ENCODE measurements around the gene HOXA2. TPM values are rescaled to one million over a fixed set of nuclear protein-coding genes. Genes with fewer than 3 reads are reported as not detected.

HOXA2 gene
- total RNA-seq, 1 donor from 2014 or later, result 0.14 TPM

GRCh38 chr7:27128776-27129728 is 26.6 kb upstream of the HOXA2 start:
- ATAC-seq, result no peak
- intact Hi-C loops (cut with DNase I), result no loop called here
- no peak for DNase-seq (ENCODE audit: missing footprints)

DNA sequence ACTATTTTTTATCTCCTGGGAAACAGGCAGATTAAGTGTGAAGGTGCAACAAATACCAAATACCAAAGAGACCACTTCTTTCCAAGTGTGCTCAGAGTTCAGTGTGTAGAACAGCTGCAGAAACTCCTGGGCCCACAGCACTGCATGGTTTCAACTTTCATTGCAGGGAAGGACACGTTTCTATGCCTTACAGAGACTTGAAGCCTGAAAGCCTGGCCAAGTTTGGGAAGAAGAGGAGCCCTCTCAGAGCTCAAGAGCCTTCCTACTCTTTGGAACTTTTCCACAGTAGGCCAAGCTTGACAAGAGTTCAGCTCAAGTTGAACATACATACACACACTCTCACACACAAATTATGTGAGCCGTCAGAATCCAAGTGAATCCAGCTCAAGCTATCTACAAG is 25.6 kb upstream of the HOXA2 start:
- DNase-seq (ENCODE audit: missing footprints) (no peak), ATAC-seq (no peak)
- intact Hi-C loops (cut with DNase I), result no loop called here

GRCh38 chr7:27126596-27127327 is 24.3 kb upstream of the HOXA2 start:
- no peak for ATAC-seq
- intact Hi-C loops (cut with DNase I), result no loop called here

DNA sequence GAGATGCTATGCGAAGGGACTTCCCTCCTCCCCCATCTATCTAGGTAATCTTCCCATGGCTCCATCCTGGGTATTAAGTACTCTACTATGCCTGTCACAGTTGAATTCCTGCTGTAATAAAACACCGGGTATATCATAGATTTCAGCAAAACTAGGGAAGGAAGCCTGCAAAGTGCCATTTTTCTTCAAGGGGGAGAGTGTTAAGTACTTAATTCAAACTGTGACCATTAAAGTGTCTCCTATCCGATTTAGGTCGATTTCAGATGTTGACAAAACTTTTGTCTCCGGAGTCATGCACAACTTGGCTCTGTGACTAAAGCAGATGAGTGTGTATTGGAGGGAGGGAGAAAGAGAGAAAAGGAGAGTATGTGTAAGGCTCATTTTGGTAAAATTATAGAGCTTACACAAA is 23.5 kb upstream of the HOXA2 start:
- ATAC-seq (no peak), DNase-seq (ENCODE audit: missing footprints) (no peak)
- intact Hi-C loops (cut with DNase I), result no loop called here

More at GRCh38 chr7:27126596-27127327, 24.3 kb upstream of the HOXA2 start:
- DNase-seq (ENCODE audit: missing footprints), result no peak

DNA sequence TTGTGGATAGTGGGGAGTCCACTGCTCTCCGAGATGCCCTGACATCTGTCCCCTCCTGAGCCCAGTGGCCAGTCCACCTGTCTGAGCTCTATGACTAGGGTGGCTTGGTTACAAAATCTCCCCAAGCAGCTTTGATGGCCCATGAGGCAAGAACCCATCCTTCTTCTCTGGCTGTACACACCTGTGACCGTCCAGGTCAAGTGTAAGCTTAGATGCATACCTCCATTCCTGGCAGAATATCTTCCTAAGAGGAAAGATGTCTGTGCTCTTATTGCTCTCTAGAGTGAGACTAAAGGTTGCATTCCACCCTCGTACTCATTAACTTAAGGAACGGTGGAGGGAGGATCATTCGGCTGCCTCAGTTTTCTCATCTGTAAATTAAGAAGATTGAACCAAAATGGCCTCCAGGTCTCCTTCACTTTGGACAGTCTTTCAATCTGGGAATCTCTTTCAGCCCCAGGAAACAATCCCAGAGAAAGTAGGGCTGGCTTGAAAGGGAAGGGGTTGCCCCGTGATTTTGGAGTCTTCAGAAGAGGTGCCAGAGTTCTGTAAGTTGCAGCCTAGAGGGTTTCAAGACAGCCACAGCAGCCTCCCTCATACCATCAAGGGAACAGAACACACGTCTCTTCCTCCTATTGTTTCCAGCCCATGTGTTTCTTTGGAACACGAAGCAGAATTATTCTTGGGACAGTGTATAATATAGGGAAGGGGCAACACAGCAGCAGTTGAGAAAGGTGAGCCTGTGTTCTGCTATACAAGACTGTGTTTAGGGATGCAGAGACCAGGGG is 22.6 kb upstream of the HOXA2 start:
- intact Hi-C loops (cut with DNase I), result no loop called here
- DNase-seq (ENCODE audit: missing footprints), result no peak
- no peak for ATAC-seq

GRCh38 chr7:27124096-27124901 is 21.8 kb upstream of the HOXA2 start:
- DNase-seq (ENCODE audit: missing footprints) (no peak), ATAC-seq (no peak)
- intact Hi-C loops (cut with DNase I), result no loop called here

GRCh38 chr7:27123477-27124053 is 21.1 kb upstream of the HOXA2 start:
- no peak for DNase-seq (ENCODE audit: missing footprints)
- ATAC-seq, result no peak
- intact Hi-C loops (cut with DNase I), result no loop called here

DNA sequence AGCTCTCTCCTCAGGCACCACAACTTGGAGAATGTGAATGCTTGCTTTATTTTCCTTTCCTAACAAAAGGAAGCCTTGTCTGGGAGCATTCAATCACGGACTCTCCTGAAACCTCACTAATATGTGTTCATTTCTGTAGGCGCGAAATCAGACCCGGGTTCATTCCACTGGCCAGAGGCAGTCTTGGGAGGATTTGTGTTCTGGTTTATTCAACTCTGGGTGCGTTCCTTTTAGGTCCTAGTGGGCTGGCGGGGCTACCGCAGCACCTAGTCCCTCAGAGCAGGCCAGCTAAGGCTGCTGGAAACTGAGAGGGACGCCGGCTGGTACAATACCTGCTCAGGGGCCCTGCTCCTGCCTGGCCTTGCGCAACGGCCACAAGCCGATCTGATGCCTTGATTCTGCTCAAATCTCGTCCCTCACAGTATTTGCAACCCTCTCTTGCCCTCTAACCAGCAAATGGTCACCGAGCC is 20.6 kb upstream of the HOXA2 start:
- intact Hi-C loops (cut with DNase I), result no loop called here
- DNase-seq (ENCODE audit: missing footprints) (no peak), ATAC-seq (no peak)

DNA sequence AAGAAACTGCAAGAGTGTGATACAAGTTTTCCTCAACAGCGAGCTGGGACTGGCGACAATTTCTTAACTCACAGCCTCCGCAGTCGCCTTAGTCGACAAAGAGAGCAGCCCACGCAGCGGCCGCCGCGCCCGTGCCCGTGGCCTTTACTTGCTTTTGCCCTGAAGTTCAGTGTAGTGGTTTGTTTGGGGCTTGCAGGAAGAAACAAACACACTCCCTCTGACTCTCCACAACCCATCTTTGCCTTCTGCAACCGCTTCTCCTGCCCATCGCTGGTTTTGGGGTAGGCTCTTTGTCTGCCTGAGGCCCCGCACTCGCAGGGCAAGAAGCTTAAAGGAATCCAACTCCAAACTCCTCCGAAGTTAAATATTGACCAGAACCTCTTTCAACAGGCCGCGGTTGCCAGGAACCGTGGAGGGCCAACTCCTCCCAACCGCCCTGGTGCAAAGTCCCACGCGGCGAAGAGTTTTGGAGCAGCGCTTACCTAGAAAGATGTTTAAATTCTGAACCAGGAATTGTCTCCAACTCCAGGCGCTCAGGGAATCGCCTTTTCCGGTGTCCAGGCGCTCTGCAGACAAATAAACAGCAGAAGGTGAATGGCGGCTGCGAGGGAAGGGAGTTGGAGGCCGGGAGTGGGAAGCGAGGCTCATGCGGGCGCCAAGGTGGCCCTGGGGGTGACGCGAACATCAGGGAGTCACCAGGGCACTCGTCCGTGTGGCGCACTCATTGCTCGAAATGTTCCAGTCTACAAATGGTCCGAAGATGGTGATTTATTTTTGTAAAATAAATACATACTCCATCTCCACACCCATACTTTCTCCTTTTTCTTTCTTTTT is 19.8 kb upstream of the HOXA2 start:
- ATAC-seq (no peak), DNase-seq (ENCODE audit: missing footprints) (no peak)
- intact Hi-C loops (cut with DNase I), result no loop called here

DNA sequence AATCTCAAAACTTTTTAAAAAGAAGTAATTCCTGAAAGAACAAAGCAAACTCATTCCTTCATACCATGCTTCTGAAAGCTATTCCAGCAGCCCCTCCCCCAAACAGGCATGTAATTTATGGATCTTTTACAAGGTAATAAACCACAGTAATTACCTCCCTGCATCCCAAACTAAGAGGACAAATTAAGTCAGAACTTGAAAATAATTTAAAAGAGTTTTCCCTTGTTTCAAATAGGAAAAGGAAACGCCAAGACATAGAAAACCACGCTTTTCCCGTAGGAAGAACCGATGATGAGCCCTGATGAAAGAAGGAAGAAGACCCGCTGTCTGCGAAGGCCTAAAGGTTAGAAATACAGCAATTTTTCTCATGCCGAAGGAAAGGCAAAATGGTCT is 19.2 kb upstream of the HOXA2 start:
- ATAC-seq (no peak), DNase-seq (ENCODE audit: missing footprints) (no peak)
- intact Hi-C loops (cut with DNase I), result no loop called here

DNA sequence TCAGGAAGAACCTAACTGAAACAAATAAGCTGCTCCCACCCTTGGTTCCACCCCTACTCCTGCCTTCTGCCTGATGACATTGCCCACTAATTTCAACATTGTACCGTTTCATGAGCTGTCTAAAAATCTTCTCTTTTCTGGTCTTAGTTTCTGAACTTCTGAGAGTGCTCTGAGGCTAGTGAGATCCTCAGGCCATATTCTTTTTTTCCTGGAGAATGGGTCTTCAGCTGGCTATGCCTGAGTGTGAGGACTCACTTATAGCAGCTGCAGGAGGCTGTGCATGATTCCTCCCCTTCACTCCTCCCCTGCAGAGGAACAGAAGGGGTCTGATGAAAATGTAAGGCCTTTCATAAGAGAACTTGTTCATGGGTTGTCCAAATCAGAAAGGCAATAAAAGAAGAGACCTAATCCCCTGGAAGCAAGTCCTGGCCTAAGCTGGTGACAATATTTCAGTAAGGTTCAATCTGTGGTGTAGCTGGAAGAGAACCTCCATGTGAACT is 17.0 kb upstream of the HOXA2 start:
- DNase-seq (ENCODE audit: missing footprints) (no peak), ATAC-seq (no peak)
- intact Hi-C loops (cut with DNase I), result no loop called here

GRCh38 chr7:27118580-27118979 is 16.1 kb upstream of the HOXA2 start:
- DNase-seq (ENCODE audit: missing footprints), result no peak
- ATAC-seq, result no peak
- intact Hi-C loops (cut with DNase I), result no loop called here

- ATAC-seq (no peak), DNase-seq (ENCODE audit: missing footprints) (no peak)
- intact Hi-C loops (cut with DNase I), result no loop called here
Measured at GRCh38 chr7:27117887-27118491, 15.5 kb upstream of the HOXA2 start.

DNA sequence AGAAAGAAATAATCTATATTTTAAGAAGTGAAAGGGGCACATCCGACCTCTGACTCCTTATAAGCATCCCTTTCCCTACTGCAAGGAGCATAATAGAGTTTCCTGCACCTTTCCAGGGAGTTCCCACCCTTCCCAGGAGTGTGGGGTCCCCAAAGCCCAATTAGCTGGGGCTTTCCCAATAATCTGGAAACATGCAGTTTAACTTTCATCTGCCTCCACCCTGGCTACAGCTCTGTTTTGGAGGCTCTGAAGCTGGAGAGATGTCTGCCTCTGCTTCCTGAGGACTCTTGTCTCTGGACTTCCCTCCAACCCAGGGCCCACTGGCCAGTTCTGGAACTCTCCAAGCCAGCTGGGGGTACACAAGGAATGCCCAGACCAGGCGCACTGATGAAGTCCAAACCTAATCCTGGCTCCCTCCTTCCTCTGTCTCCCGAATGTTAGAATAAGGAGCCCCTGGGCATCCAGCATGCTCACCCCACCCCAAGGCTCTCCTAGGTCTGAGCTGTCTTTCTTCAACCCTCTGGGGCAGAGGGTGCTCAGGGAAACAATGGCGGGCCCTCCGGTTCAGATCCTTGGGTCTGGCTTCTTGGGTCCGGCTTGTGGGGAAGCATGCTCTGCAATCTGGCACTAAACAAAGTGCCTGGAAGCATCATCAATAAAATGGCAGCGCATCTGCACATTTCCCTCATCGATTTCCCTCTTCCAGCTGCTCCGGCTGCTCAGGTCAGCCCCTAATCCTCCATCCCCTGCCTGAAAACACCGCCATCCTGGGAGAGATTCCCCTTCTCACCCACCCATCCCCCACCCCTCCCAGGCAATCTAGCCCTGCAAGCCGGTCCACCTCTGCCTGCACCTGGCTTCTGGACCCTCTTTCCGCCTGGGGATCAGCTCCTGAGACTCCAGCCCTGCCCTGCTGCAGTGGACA is 14.7 kb upstream of the HOXA2 start:
- DNase-seq (ENCODE audit: missing footprints) (no peak), ATAC-seq (no peak)
- intact Hi-C loops (cut with DNase I), result no loop called here

DNA sequence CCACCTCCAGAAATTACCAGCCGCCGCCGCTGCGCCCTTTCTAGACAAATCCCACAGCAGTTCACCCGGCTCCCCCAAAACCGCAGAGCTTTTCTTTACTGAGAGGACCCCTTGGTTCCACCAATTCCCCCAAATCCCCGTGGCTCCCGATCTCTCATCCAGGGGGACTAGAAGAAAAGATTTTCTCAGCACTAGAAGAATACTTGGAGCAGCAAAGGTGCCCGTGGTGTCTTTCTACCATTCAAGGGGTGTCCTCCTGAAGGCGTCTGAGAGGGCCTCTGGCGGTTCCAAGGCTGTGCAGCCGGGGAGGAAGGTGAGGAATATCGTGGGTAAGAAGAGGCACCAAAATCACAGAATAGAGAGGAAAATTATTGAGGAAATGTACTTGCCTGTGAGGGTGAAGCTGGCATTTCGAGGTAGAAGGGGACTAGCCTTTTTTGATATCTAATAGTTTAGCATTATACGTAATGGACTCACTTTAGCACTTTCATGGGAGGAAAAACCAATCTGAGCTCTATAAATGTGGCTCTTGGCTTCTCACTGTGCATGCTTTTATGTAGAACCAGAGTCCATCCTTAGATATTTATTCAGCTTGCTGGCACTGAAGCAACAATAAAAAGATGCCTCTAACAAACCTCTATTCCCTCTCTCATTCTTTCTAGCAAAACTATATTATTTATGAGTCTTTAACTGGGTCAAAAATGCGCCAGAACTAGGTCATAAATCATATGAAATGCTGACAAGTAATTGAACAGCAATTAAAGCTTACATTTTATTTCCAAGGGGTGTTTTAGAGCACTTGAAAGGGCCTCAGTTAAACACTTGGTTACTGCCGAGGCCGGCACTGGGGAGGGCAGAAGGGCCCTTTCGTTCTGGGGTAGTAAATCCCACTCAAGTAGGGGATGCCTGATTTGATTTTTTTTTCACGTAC is 13.8 kb upstream of the HOXA2 start:
- no peak for ATAC-seq
- intact Hi-C loops (cut with DNase I), result no loop called here
- no peak for DNase-seq (ENCODE audit: missing footprints)

Data from Right ventricle myocardium inferior (tissue), 1 donor.